Esophagus squamous epithelium (tissue), 5 donors: ENCODE results near the gene CARD16. TPM values are rescaled to one million over a fixed set of nuclear protein-coding genes. Genes with fewer than 3 reads are reported as not detected.

ENCODE experiments used
- DNase-seq: peaks from one replicate; lab custom pipeline; 2025; lab: John Stamatoyannopoulos, UW
- H3K27ac ChIP-seq, 4 donors: fragments of 200-600 bp; sonication (generic); one replicate each; pipeline ENCODE4 v1.5.1; 2016 to 2019; ENCODE audit warnings: mild to moderate bottlenecking in 1 of 4
- H3K27me3 ChIP-seq, 4 donors: fragments of 200-600 bp; sonication (generic); 1 replicate in 3 of 4; 2 replicates in 1 of 4; pipeline versions ENCODE4 v1.5.1 to v1.6.0; 2017 to 2021; ENCODE audit warnings: antibody characterized with exemption in 1 of 4
- H3K36me3 ChIP-seq, 3 donors: fragments of 200-600 bp; sonication (generic); one replicate each; pipeline ENCODE4 v1.5.1; 2016 to 2019
- H3K4me1 ChIP-seq, 3 donors: fragments of 200-600 bp; sonication (generic); one replicate each; pipeline ENCODE4 v1.5.1; 2017 to 2019
- H3K4me3 ChIP-seq, 4 donors: fragments of 200-600 bp; sonication (generic); 1 replicate in 3 of 4; 2 replicates in 1 of 4; pipeline ENCODE4 v1.5.1; 2016 to 2019; ENCODE audit warnings: mild to moderate bottlenecking in 2 of 4, moderate library complexity in 1 of 4
- H3K9me3 ChIP-seq, 3 donors: fragments of 200-600 bp; sonication (generic); one replicate each; pipeline ENCODE4 v1.5.1; 2016 to 2019
- CTCF ChIP-seq, 6 experiments: fragments of 450-650 bp in 4 of 6; fragments of 200-600 bp in 2 of 6; sonication (generic) in 2 of 6; IDR thresholded peaks; one replicate each; pipeline ENCODE4 v1.5.1; 2016 to 2019; ENCODE audit warnings: antibody characterized with exemption in 6 of 6, mild to moderate bottlenecking in 4 of 6, moderate library complexity in 4 of 6
- POLR2A ChIP-seq, 4 donors: fragments of 450-650 bp; IDR thresholded peaks; one replicate each; pipeline ENCODE4 v1.6.1; 2017; ENCODE audit warnings: antibody characterized with exemption in 4 of 4, mild to moderate bottlenecking in 4 of 4, moderate library complexity in 3 of 4
- WGBS, 2 donors: methylation state at CpG; one replicate each; pipeline ENCODE4 v1.1.5; 2018; 5-methylcytosine and 5-hydroxymethylcytosine counted together
- intact Hi-C: fragments of 100-400 bp; cut with DNase I; formaldehyde crosslinking; loops from one replicate; pipeline ENCODE4 v1.15.0; 2022
- total RNA-seq, 4 donors: library from RNA; depleted of rRNA; stranded (reverse); fragments of >200 nt; gene quantifications; one replicate each; pipeline ENCODE4 v1.1.0, GENCODE V29; 2016
- donor health status: DM: yes; HTN: yes; CAD: no.

CARD16 gene
- total RNA-seq, 4 donors from 2014 or later, result 4.0 to 10.5 (median 8.4) TPM

GRCh38 chr11:105000167-105000566 is 45.0 kb downstream of the CARD16 start:
- Histone ChIP-seq H3K27me3 (no peaks in the 10 kb centered on the region), H3K36me3 (no peaks in the 10 kb centered on the region), H3K4me3 (no peak overlapping the region), H3K27ac (no peak overlapping the region), H3K4me1 (no peaks in the 10 kb centered on the region), H3K9me3 (no peaks in the 10 kb centered on the region)
- intact Hi-C loops, result no loop called here
- no peak for DNase-seq
- no peak for TF ChIP-seq POLR2A (IDR thresholded peaks at IDR 0.05)
- TF ChIP-seq CTCF (IDR thresholded peaks at IDR 0.05), result peak in 1 of 6 experiments; percentile 7
- WGBS, 2 donors, result 87 to 88% methylated on average over 5 of the region's 5 CpGs

GRCh38 chr11:104999721-105000120 is 45.4 kb downstream of the CARD16 start:
- intact Hi-C loops, result no loop called here
- TF ChIP-seq CTCF (IDR thresholded peaks at IDR 0.05) (no peak), POLR2A (IDR thresholded peaks at IDR 0.05) (no peak)
- DNase-seq, result no peak
- no peaks in the 10 kb centered on the region for H3K27me3 ChIP-seq
- H3K27ac ChIP-seq, result no peak overlapping the region
- no peaks in the 10 kb centered on the region for H3K9me3 ChIP-seq
- H3K36me3 ChIP-seq, result no peaks in the 10 kb centered on the region
- no peaks in the 10 kb centered on the region for H3K4me1 ChIP-seq
- H3K4me3 ChIP-seq, result no peak overlapping the region
- 65 to 76% methylated on average over 1 of the region's 1 CpG for WGBS, 2 donors

- TF ChIP-seq CTCF (IDR thresholded peaks at IDR 0.05), result no peak
- TF ChIP-seq POLR2A (IDR thresholded peaks at IDR 0.05), result no peak
- no peak for DNase-seq
- intact Hi-C loops, result no loop called here
- Histone ChIP-seq H3K4me1 (no peaks in the 10 kb centered on the region), H3K27me3 (no peaks in the 10 kb centered on the region), H3K4me3 (no peak overlapping the region), H3K9me3 (no peaks in the 10 kb centered on the region), H3K27ac (no peak overlapping the region), H3K36me3 (no peaks in the 10 kb centered on the region)
- 68 to 69% methylated on average over 6 of the region's 6 CpGs for WGBS, 2 donors
These were observed 47.8 kb downstream of the CARD16 start for GRCh38 chr11:104997288-104997687.

DNA sequence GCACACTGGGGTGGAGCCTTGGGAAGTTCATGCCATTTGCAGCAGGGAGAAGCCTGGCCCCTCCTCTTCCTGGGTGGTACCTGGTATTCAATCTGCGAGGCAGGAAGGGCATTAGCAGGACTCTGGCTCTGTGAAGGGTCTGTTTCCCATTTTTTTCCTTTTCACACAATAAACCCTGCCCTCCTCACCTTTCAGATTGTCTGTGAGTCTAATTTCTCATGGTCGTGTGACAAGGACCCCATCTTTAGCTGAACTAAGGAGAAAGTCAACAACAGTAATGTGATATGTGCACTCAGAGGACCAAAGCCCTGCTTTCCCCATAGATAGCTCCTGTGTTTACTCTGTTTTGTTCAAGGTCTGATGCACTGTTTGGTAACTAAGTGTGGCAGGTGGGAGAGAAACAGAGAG is 50.1 kb downstream of the CARD16 start:
- no peaks in the 10 kb centered on the region for H3K9me3 ChIP-seq
- H3K4me1 ChIP-seq, result no peaks in the 10 kb centered on the region
- no peaks in the 10 kb centered on the region for H3K27me3 ChIP-seq
- H3K4me3 ChIP-seq, result no peak overlapping the region
- TF ChIP-seq POLR2A (IDR thresholded peaks at IDR 0.05), result no peak
- no peak for TF ChIP-seq CTCF (IDR thresholded peaks at IDR 0.05)
- WGBS, 2 donors, result 54 to 60% methylated on average over 2 of the region's 2 CpGs
- no peak for DNase-seq
- no peak overlapping the region for H3K27ac ChIP-seq
- no peaks in the 10 kb centered on the region for H3K36me3 ChIP-seq
- intact Hi-C loops, result no loop called here

DNA sequence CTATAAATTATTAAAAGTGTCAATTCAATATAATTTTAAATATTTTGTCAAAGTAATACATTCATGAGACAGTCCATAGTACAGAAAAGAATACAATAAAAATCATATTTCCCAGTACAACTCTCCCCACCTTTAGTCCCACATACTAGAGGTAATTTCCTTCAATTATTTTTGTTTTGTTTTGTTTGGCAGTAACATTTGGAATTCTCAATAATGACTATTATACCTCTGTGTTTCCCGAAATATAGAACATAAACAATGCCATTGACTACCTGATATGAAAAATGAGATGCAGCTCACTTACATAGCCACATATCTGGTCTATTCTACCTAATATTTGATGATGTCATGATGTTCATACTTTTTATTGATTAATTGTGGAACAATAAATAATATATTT is 52.4 kb downstream of the CARD16 start:
- H3K9me3 ChIP-seq, result peaks cover 0 to 4% (median 4%) of the 10 kb centered on the region in 3 donors
- H3K4me3 ChIP-seq, result no peak overlapping the region
- TF ChIP-seq CTCF (IDR thresholded peaks at IDR 0.05) (no peak), POLR2A (IDR thresholded peaks at IDR 0.05) (no peak)
- H3K27ac ChIP-seq, result no peak overlapping the region
- H3K27me3 ChIP-seq, result no peaks in the 10 kb centered on the region
- H3K4me1 ChIP-seq, result no peaks in the 10 kb centered on the region
- no peak for DNase-seq
- intact Hi-C loops, result no loop called here
- H3K36me3 ChIP-seq, result no peaks in the 10 kb centered on the region
- WGBS, 2 donors, result 31 to 66% methylated on average over 1 of the region's 1 CpG
